ENCODE results near the gene KATNBL1.

DNA sequence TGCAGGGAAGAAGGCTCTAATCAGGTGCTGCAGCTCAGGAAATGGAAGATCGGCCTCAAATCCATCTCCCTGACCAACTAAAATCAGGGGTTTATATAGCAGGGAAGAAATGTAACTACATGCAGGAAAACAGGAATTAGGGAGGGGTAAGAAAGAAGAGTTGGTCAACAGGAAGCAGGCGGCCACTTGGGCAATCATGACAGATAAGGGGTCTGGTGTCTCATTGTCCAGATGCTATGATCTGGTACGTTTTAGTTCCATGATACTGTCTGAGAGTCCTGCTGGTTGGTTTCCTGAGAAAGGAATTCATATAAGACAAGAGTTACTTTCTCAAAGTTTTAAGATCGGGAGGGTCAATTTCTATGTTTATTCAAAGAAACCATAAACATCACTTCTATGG lies 24.2 kb downstream of the KATNBL1 start:
- TF ChIP-seq, protein P1, sequence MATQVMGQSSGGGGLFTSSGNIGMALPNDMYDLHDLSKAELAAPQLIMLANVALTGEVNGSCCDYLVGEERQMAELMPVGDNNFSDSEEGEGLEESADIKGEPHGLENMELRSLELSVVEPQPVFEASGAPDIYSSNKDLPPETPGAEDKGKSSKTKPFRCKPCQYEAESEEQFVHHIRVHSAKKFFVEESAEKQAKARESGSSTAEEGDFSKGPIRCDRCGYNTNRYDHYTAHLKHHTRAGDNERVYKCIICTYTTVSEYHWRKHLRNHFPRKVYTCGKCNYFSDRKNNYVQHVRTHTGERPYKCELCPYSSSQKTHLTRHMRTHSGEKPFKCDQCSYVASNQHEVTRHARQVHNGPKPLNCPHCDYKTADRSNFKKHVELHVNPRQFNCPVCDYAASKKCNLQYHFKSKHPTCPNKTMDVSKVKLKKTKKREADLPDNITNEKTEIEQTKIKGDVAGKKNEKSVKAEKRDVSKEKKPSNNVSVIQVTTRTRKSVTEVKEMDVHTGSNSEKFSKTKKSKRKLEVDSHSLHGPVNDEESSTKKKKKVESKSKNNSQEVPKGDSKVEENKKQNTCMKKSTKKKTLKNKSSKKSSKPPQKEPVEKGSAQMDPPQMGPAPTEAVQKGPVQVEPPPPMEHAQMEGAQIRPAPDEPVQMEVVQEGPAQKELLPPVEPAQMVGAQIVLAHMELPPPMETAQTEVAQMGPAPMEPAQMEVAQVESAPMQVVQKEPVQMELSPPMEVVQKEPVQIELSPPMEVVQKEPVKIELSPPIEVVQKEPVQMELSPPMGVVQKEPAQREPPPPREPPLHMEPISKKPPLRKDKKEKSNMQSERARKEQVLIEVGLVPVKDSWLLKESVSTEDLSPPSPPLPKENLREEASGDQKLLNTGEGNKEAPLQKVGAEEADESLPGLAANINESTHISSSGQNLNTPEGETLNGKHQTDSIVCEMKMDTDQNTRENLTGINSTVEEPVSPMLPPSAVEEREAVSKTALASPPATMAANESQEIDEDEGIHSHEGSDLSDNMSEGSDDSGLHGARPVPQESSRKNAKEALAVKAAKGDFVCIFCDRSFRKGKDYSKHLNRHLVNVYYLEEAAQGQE (IDR thresholded peaks at IDR 0.05; ENCODE audit: insufficient replicate concordance, low read depth) = no peak
- TF ChIP-seq GABPA (IDR thresholded peaks at IDR 0.05; ENCODE audit: low read depth) = no peak
- TF ChIP-seq, protein P2, sequence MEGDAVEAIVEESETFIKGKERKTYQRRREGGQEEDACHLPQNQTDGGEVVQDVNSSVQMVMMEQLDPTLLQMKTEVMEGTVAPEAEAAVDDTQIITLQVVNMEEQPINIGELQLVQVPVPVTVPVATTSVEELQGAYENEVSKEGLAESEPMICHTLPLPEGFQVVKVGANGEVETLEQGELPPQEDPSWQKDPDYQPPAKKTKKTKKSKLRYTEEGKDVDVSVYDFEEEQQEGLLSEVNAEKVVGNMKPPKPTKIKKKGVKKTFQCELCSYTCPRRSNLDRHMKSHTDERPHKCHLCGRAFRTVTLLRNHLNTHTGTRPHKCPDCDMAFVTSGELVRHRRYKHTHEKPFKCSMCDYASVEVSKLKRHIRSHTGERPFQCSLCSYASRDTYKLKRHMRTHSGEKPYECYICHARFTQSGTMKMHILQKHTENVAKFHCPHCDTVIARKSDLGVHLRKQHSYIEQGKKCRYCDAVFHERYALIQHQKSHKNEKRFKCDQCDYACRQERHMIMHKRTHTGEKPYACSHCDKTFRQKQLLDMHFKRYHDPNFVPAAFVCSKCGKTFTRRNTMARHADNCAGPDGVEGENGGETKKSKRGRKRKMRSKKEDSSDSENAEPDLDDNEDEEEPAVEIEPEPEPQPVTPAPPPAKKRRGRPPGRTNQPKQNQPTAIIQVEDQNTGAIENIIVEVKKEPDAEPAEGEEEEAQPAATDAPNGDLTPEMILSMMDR (IDR thresholded peaks at IDR 0.05; ENCODE audit: insufficient read depth, low read length) = no peak
